ENCODE measurements around the gene PLEKHG2. TPM values are rescaled to one million over a fixed set of nuclear protein-coding genes. Genes with fewer than 3 reads are reported as not detected.

Gene PLEKHG2
- total RNA-seq, 1 donor, result 21.4 TPM

DNA sequence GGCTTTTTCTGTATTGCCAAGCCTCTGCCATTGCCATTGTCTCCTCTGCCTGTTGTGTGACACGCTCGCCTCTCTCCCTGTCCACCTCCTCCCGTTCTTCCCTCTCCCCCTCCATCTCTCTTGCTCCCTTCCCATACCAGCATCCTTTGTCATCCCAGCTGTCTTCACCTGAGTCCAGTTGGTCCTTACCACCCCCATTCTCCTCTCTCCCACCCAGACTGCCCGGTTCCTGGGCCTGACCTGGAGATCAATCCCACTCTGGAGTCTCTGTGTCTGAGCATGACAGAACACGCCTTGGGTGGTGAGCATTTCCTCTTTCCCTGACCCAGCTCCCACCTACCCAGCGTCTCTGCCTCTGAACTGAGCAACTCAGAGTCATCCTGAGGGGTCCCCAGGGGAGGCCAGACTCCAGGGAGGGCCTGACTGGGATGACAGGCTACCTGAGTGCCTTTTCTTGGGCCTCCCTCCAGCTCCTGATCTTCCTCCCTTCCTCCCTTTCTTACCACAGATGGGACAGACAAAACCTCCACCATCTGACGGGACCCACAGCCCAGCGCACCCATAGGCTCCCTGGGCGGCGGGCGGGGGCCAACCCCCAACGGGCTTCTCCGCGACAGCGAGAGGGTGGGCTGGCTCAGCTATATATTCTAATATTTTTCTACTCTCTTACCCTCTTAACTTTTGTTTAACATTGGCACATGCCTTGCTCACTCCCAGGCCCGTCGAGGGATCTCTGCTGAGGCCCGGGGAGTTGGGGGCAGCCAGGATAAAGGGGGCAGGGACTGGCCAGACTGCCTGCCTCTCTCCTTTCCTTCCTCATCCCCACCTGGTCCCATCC is 29.3 kb upstream of the PLEKHG2 start:
- Histone ChIP-seq H3K4me1 (ENCODE audit: insufficient read depth, low read length) (peaks cover 6% of the 10 kb centered on the region), H3K27ac (ENCODE audit: low read depth, low read length) (peak overlapping the region; percentile 40), H3K79me2 (ENCODE audit: insufficient read depth, low read length) (no peaks in the 10 kb centered on the region), H3K4me2 (ENCODE audit: insufficient read depth, low read length) (no peak overlapping the region), H2AFZ (ENCODE audit: low read length) (no peak overlapping the region), H3K36me3 (ENCODE audit: insufficient read depth, low read length) (peaks cover 91% of the 10 kb centered on the region), H3K27me3 (ENCODE audit: insufficient read depth, low read length) (no peaks in the 10 kb centered on the region), H3K4me3 (ENCODE audit: insufficient read depth, low read length) (no peak overlapping the region), H3K9me3 (ENCODE audit: low read depth, low read length) (no peaks in the 10 kb centered on the region), H4K20me1 (ENCODE audit: insufficient read depth, low read length) (peaks cover 3% of the 10 kb centered on the region)
- DNase-seq (ENCODE audit: insufficient read length, low spot score, missing footprints), result peak; percentile 73
- TF ChIP-seq, protein P1, sequence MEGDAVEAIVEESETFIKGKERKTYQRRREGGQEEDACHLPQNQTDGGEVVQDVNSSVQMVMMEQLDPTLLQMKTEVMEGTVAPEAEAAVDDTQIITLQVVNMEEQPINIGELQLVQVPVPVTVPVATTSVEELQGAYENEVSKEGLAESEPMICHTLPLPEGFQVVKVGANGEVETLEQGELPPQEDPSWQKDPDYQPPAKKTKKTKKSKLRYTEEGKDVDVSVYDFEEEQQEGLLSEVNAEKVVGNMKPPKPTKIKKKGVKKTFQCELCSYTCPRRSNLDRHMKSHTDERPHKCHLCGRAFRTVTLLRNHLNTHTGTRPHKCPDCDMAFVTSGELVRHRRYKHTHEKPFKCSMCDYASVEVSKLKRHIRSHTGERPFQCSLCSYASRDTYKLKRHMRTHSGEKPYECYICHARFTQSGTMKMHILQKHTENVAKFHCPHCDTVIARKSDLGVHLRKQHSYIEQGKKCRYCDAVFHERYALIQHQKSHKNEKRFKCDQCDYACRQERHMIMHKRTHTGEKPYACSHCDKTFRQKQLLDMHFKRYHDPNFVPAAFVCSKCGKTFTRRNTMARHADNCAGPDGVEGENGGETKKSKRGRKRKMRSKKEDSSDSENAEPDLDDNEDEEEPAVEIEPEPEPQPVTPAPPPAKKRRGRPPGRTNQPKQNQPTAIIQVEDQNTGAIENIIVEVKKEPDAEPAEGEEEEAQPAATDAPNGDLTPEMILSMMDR (IDR thresholded peaks at IDR 0.05; ENCODE audit: extremely low read depth, low read depth, low read length), result no peak

DNA sequence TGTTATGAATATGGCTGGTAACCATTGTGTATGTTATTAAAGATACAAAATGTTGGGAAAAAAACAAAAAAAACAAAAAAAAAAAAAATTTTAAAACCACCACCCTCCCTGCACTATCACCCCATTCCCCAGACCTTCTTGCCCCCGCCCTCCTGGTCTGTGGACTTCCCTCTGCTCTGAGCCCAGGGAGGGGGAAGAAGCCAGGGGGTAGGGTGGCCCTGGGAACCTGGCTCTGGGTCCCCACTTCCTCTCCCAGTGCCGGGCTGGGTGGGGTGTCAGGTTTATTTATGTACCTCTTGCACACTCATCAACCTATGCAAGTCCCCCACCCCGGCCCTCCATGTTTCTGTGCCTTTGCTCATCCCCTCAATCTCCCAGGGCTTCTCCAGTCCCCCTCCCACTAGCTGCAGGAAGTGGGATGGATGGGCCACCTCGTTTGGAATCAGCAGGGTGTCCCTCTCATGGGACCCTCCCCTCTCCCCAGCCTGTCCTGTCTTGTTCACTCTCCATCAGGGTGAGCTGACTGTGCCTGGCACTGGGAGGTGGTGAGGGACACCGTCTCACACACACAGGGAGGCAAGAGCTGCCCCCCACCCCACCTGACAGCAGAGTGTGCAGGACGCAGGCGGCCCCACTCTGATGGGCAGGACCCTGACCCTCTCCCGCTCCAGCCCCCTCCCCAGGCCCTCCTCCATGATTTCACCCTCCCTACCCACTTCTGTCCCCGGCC is 27.5 kb upstream of the PLEKHG2 start:
- TF ChIP-seq, protein P1 (IDR thresholded peaks at IDR 0.05; ENCODE audit: extremely low read depth, low read depth, low read length), result no peak
- Histone ChIP-seq H3K27me3 (ENCODE audit: insufficient read depth, low read length) (no peaks in the 10 kb centered on the region), H3K4me2 (ENCODE audit: insufficient read depth, low read length) (no peak overlapping the region), H3K9me3 (ENCODE audit: low read depth, low read length) (no peaks in the 10 kb centered on the region), H3K79me2 (ENCODE audit: insufficient read depth, low read length) (peaks cover 9% of the 10 kb centered on the region), H3K27ac (ENCODE audit: low read depth, low read length) (no peak overlapping the region), H2AFZ (ENCODE audit: low read length) (no peak overlapping the region), H3K4me3 (ENCODE audit: insufficient read depth, low read length) (no peak overlapping the region), H3K36me3 (ENCODE audit: insufficient read depth, low read length) (peaks cover 89% of the 10 kb centered on the region), H3K4me1 (ENCODE audit: insufficient read depth, low read length) (peaks cover 11% of the 10 kb centered on the region), H4K20me1 (ENCODE audit: insufficient read depth, low read length) (peaks cover 3% of the 10 kb centered on the region)
- DNase-seq (ENCODE audit: insufficient read length, low spot score, missing footprints), result peak; percentile 82

DNA sequence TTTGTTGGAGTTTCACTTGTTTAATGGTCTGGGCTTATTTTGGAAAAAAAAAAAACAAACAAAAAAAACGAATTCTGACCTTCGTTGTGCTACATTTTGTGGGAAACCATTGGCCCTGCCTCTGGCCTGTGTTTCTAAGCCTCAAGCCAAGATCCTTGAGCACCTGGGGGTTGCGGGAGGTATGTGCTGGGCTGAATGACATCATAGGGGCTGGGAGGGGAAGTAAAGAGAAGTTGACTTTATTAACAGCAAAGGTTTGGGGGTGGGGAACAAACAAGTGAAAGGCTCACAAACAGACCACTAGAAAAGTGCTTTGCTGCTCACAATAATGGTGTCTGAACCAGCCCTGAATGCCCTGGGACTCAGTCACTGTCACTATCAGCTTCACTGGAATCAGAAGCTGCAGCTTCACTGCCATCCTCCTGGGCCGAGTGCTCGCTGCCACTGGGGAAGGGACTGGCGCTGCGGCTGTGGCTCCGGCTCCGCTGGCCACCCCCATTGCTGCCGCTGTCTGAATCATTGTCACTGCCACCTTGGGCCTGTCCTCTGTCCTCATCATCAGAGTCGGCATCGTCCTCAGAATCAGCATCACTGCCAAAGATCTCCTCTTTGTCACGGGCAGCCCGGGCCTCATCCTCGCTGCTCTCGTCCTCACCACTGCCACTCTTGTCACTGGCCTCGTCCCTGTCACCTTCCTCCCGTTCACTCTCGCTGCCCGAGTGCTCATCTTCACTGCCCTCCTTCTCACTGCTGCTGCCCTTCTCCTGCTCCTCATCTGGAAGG is 26.6 kb upstream of the PLEKHG2 start:
- Histone ChIP-seq H3K4me2 (ENCODE audit: insufficient read depth, low read length) (no peak overlapping the region), H2AFZ (ENCODE audit: low read length) (no peak overlapping the region), H3K36me3 (ENCODE audit: insufficient read depth, low read length) (peaks cover 81% of the 10 kb centered on the region), H3K27me3 (ENCODE audit: insufficient read depth, low read length) (no peaks in the 10 kb centered on the region), H3K4me1 (ENCODE audit: insufficient read depth, low read length) (peaks cover 17% of the 10 kb centered on the region), H3K9me3 (ENCODE audit: low read depth, low read length) (no peaks in the 10 kb centered on the region), H3K4me3 (ENCODE audit: insufficient read depth, low read length) (no peak overlapping the region), H3K27ac (ENCODE audit: low read depth, low read length) (no peak overlapping the region), H4K20me1 (ENCODE audit: insufficient read depth, low read length) (peaks cover 3% of the 10 kb centered on the region), H3K79me2 (ENCODE audit: insufficient read depth, low read length) (peaks cover 18% of the 10 kb centered on the region)
- TF ChIP-seq, protein P1 (IDR thresholded peaks at IDR 0.05; ENCODE audit: extremely low read depth, low read depth, low read length), result no peak
- DNase-seq (ENCODE audit: insufficient read length, low spot score, missing footprints), result peak; percentile 81

All from osteoblast (primary cell).